Memory B cell (primary cell): ENCODE data around the gene FILIP1L.
A peak's percentile ranks its signal among the peaks of the same experiment; 100 is the strongest.

Source experiments
- ATAC-seq: fragments of 150-1000 bp; cut with Tn5 transposase; 2 replicates; pipeline ENCODE4 v1.10.0; 2021; ENCODE audit warnings: low read depth, mild to moderate bottlenecking, moderate library complexity
- DNase-seq, 2 donors: peaks; one replicate each; pipeline ENCODE4 v3.0.0; 2022; ENCODE audit warnings: low spot score in 2 of 2
- H3K27ac Mint-ChIP-seq: one replicate; pipeline ENCODE4 v1.8.0; 2022; ENCODE audit warnings: mild to moderate bottlenecking, moderate library complexity, mixed read lengths
- H3K27me3 Mint-ChIP-seq: one replicate; pipeline ENCODE4 v1.8.0; 2022; ENCODE audit warnings: mixed read lengths
- H3K36me3 Mint-ChIP-seq: one replicate; pipeline ENCODE4 v1.8.0; 2022; ENCODE audit warnings: mild to moderate bottlenecking, mixed read lengths
- H3K4me1 Mint-ChIP-seq: one replicate; pipeline ENCODE4 v1.8.0; 2022; ENCODE audit warnings: mixed read lengths
- H3K4me3 Mint-ChIP-seq: one replicate; pipeline ENCODE4 v1.8.0; 2022; ENCODE audit warnings: mild to moderate bottlenecking, moderate library complexity, mixed read lengths
- H3K9me3 Mint-ChIP-seq: one replicate; pipeline ENCODE4 v1.8.0; 2022; ENCODE audit warnings: mixed read lengths

Gene FILIP1L

GRCh38 chr3:99902091-99902490 lies 212.2 kb downstream of the FILIP1L start:
- no peak overlapping the region for H3K4me3 Mint-ChIP-seq
- H3K27ac Mint-ChIP-seq = no peak overlapping the region
- no peak for ATAC-seq
- peaks cover 10% of the 10 kb centered on the region for H3K4me1 Mint-ChIP-seq
- no peaks in the 10 kb centered on the region for H3K9me3 Mint-ChIP-seq
- no peaks in the 10 kb centered on the region for H3K27me3 Mint-ChIP-seq
- no peak for DNase-seq
- H3K36me3 Mint-ChIP-seq = peaks cover 2% of the 10 kb centered on the region

GRCh38 chr3:99901200-99901926 lies 212.9 kb downstream of the FILIP1L start:
- no peak for DNase-seq
- peaks cover 11% of the 10 kb centered on the region for H3K4me1 Mint-ChIP-seq
- no peaks in the 10 kb centered on the region for H3K27me3 Mint-ChIP-seq
- no peak overlapping the region for H3K27ac Mint-ChIP-seq
- no peaks in the 10 kb centered on the region for H3K9me3 Mint-ChIP-seq
- H3K4me3 Mint-ChIP-seq = no peak overlapping the region
- no peak for ATAC-seq
- H3K36me3 Mint-ChIP-seq = peaks cover 2% of the 10 kb centered on the region

- ATAC-seq (no peak), DNase-seq (no peak)
- Mint-ChIP-seq H3K36me3 (peaks cover 2% of the 10 kb centered on the region), H3K27me3 (no peaks in the 10 kb centered on the region), H3K9me3 (no peaks in the 10 kb centered on the region), H3K27ac (no peak overlapping the region), H3K4me3 (no peak overlapping the region), H3K4me1 (peaks cover 19% of the 10 kb centered on the region)
Measured at GRCh38 chr3:99900248-99900647, 214.1 kb downstream of the FILIP1L start.

GRCh38 chr3:99899603-99900002 lies 214.7 kb downstream of the FILIP1L start:
- no peak overlapping the region for H3K27ac Mint-ChIP-seq
- H3K4me1 Mint-ChIP-seq = peaks cover 15% of the 10 kb centered on the region
- no peaks in the 10 kb centered on the region for H3K27me3 Mint-ChIP-seq
- H3K9me3 Mint-ChIP-seq = no peaks in the 10 kb centered on the region
- peaks cover under 1% of the 10 kb centered on the region for H3K36me3 Mint-ChIP-seq
- H3K4me3 Mint-ChIP-seq = no peak overlapping the region
- ATAC-seq = no peak
- DNase-seq = no peak

- ATAC-seq (no peak), DNase-seq (no peak)
- Mint-ChIP-seq H3K36me3 (peaks cover 1% of the 10 kb centered on the region), H3K4me3 (no peak overlapping the region), H3K9me3 (no peaks in the 10 kb centered on the region), H3K4me1 (peaks cover 18% of the 10 kb centered on the region), H3K27ac (peak overlapping the region; percentile 33), H3K27me3 (no peaks in the 10 kb centered on the region)
Measured at GRCh38 chr3:99896482-99896881, 217.8 kb downstream of the FILIP1L start.

- no peaks in the 10 kb centered on the region for H3K27me3 Mint-ChIP-seq
- DNase-seq (no peak), ATAC-seq (peak; percentile 31)
- H3K4me1 Mint-ChIP-seq = peaks cover 18% of the 10 kb centered on the region
- peak overlapping the region; percentile 33 for H3K27ac Mint-ChIP-seq
- peaks cover 1% of the 10 kb centered on the region for H3K36me3 Mint-ChIP-seq
- H3K9me3 Mint-ChIP-seq = no peaks in the 10 kb centered on the region
- H3K4me3 Mint-ChIP-seq = peak overlapping the region; percentile 9
Measured at GRCh38 chr3:99895703-99896441, 218.4 kb downstream of the FILIP1L start.

- Mint-ChIP-seq H3K36me3 (peaks cover 1% of the 10 kb centered on the region), H3K27ac (peak overlapping the region; percentile 33), H3K4me1 (peaks cover 18% of the 10 kb centered on the region), H3K27me3 (no peaks in the 10 kb centered on the region), H3K9me3 (no peaks in the 10 kb centered on the region), H3K4me3 (no peak overlapping the region)
- ATAC-seq (peak; percentile 43), DNase-seq (no peak)
Measured at GRCh38 chr3:99895131-99895696, 219.1 kb downstream of the FILIP1L start.

- Mint-ChIP-seq H3K4me1 (peaks cover 18% of the 10 kb centered on the region), H3K27me3 (no peaks in the 10 kb centered on the region), H3K36me3 (peaks cover 5% of the 10 kb centered on the region), H3K9me3 (peaks cover 2% of the 10 kb centered on the region), H3K4me3 (no peak overlapping the region), H3K27ac (no peak overlapping the region)
- DNase-seq (no peak), ATAC-seq (no peak)
Measured at GRCh38 chr3:99892332-99892731, 222.0 kb downstream of the FILIP1L start.

- DNase-seq = no peak
Measured at GRCh38 chr3:99891610-99892285, 222.6 kb downstream of the FILIP1L start.

GRCh38 chr3:99885851-99886250 lies 228.4 kb downstream of the FILIP1L start:
- Mint-ChIP-seq H3K4me1 (peaks cover 2% of the 10 kb centered on the region), H3K9me3 (peaks cover 2% of the 10 kb centered on the region), H3K27me3 (no peaks in the 10 kb centered on the region), H3K4me3 (no peak overlapping the region), H3K27ac (no peak overlapping the region), H3K36me3 (peaks cover 8% of the 10 kb centered on the region)
- ATAC-seq = no peak
- DNase-seq = no peak

More at GRCh38 chr3:99891610-99892285, 222.6 kb downstream of the FILIP1L start:
- Mint-ChIP-seq H3K9me3 (peaks cover 2% of the 10 kb centered on the region), H3K4me1 (peaks cover 18% of the 10 kb centered on the region), H3K27me3 (no peaks in the 10 kb centered on the region), H3K27ac (no peak overlapping the region), H3K36me3 (peaks cover 5% of the 10 kb centered on the region), H3K4me3 (no peak overlapping the region)
- no peak for ATAC-seq

- Mint-ChIP-seq H3K27me3 (no peaks in the 10 kb centered on the region), H3K4me3 (no peak overlapping the region), H3K36me3 (peaks cover 8% of the 10 kb centered on the region), H3K4me1 (peaks cover 2% of the 10 kb centered on the region), H3K27ac (no peak overlapping the region), H3K9me3 (peaks cover 2% of the 10 kb centered on the region)
- DNase-seq (no peak), ATAC-seq (no peak)
Measured at GRCh38 chr3:99885085-99885484, 229.2 kb downstream of the FILIP1L start.

- no peak for DNase-seq
- no peaks in the 10 kb centered on the region for H3K27me3 Mint-ChIP-seq
- peaks cover 2% of the 10 kb centered on the region for H3K4me1 Mint-ChIP-seq
- ATAC-seq = no peak
- H3K36me3 Mint-ChIP-seq = peaks cover 4% of the 10 kb centered on the region
- no peak overlapping the region for H3K27ac Mint-ChIP-seq
- no peak overlapping the region for H3K4me3 Mint-ChIP-seq
- no peaks in the 10 kb centered on the region for H3K9me3 Mint-ChIP-seq
Measured at GRCh38 chr3:99884484-99884883, 229.8 kb downstream of the FILIP1L start.

- no peaks in the 10 kb centered on the region for H3K27me3 Mint-ChIP-seq
- ATAC-seq = no peak
Measured at GRCh38 chr3:99883693-99884092, 230.6 kb downstream of the FILIP1L start.

GRCh38 chr3:99883138-99883461 lies 231.2 kb downstream of the FILIP1L start:
- no peak overlapping the region for H3K4me3 Mint-ChIP-seq
- H3K27ac Mint-ChIP-seq = no peak overlapping the region
- peaks cover 4% of the 10 kb centered on the region for H3K36me3 Mint-ChIP-seq
- H3K4me1 Mint-ChIP-seq = peaks cover 4% of the 10 kb centered on the region
- ATAC-seq (no peak), DNase-seq (no peak)
- no peaks in the 10 kb centered on the region for H3K9me3 Mint-ChIP-seq
- no peaks in the 10 kb centered on the region for H3K27me3 Mint-ChIP-seq

More at GRCh38 chr3:99883693-99884092, 230.6 kb downstream of the FILIP1L start:
- peaks cover 4% of the 10 kb centered on the region for H3K36me3 Mint-ChIP-seq
- no peak overlapping the region for H3K4me3 Mint-ChIP-seq
- DNase-seq = no peak
- H3K9me3 Mint-ChIP-seq = no peaks in the 10 kb centered on the region
- H3K27ac Mint-ChIP-seq = no peak overlapping the region
- H3K4me1 Mint-ChIP-seq = peaks cover 2% of the 10 kb centered on the region
